Prostate gland (tissue), 2 donors: ENCODE measurements around the gene FBN3.

Source experiments
- CTCF ChIP-seq, 4 experiments: fragments of 200-600 bp in 2 of 4; fragments of 450-650 bp in 2 of 4; sonication (generic) in 2 of 4; IDR thresholded peaks; 1 replicate in 3 of 4; 2 replicates in 1 of 4; pipeline ENCODE4 v1.5.1; 2016 to 2019; ENCODE audit warnings: antibody characterized with exemption in 4 of 4, mild to moderate bottlenecking in 2 of 4, moderate library complexity in 2 of 4
- POLR2AphosphoS5 ChIP-seq: sonication (generic); formaldehyde crosslinking; IDR thresholded peaks from one replicate; pipeline ENCODE4 v1.6.1; 2017; ENCODE audit warnings: antibody characterized with exemption

- TF ChIP-seq POLR2AphosphoS5 (no peak), CTCF (IDR thresholded peaks at IDR 0.05) (no peak)
Measured at GRCh38 chr19:8120636-8121480, 28.5 kb downstream of the FBN3 start.
